Esophagus squamous epithelium (tissue), 4 donors: Measurements from ENCODE around the gene TRIM15.

ENCODE experiments used
- CTCF ChIP-seq, 6 experiments: fragments of 450-650 bp in 4 of 6; fragments of 200-600 bp in 2 of 6; sonication (generic) in 2 of 6; IDR thresholded peaks; one replicate each; pipeline ENCODE4 v1.5.1; 2016 to 2019; ENCODE audit warnings: antibody characterized with exemption in 6 of 6, mild to moderate bottlenecking in 4 of 6, moderate library complexity in 4 of 6
- POLR2A ChIP-seq, 4 donors: fragments of 450-650 bp; IDR thresholded peaks; one replicate each; pipeline ENCODE4 v1.6.1; 2017; ENCODE audit warnings: antibody characterized with exemption in 4 of 4, mild to moderate bottlenecking in 4 of 4, moderate library complexity in 3 of 4

GRCh38 chr6:30207619-30208295, 44.4 kb downstream of the TRIM15 start:
- TF ChIP-seq CTCF (IDR thresholded peaks at IDR 0.05) (no peak), POLR2A (IDR thresholded peaks at IDR 0.05) (no peak)
